ENCODE results near the gene MYRIP.

DNA sequence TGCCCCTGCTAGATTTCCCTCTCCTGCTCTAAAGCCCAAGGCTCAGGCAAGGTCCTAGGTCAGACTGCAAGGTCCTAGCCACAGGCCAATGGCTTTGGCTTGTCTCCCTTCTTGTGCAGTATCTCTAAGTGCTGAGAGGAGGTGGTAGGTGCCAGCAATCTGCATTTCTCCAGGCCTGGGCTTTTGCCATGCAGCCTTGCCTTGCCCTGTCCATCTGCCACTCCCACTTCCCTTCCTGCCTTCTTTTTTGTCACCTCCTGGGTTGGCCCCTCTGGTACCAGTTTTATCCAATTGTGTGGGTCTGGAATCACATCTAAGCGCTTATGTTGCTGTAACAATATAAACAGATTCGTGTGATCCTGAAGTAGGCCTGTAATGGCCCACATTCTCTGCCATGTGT lies 109.9 kb downstream of the MYRIP start:
- TF ChIP-seq, protein P1, sequence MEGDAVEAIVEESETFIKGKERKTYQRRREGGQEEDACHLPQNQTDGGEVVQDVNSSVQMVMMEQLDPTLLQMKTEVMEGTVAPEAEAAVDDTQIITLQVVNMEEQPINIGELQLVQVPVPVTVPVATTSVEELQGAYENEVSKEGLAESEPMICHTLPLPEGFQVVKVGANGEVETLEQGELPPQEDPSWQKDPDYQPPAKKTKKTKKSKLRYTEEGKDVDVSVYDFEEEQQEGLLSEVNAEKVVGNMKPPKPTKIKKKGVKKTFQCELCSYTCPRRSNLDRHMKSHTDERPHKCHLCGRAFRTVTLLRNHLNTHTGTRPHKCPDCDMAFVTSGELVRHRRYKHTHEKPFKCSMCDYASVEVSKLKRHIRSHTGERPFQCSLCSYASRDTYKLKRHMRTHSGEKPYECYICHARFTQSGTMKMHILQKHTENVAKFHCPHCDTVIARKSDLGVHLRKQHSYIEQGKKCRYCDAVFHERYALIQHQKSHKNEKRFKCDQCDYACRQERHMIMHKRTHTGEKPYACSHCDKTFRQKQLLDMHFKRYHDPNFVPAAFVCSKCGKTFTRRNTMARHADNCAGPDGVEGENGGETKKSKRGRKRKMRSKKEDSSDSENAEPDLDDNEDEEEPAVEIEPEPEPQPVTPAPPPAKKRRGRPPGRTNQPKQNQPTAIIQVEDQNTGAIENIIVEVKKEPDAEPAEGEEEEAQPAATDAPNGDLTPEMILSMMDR (IDR thresholded peaks at IDR 0.05): no peak
- no peak for TF ChIP-seq POLR2A (IDR thresholded peaks at IDR 0.05)

Data from testis (tissue), 2 donors.